Stomach (tissue), 4 donors: Measurements from ENCODE around the gene SDHA.

Experiments
- EP300 ChIP-seq: sonication (generic); formaldehyde crosslinking; IDR thresholded peaks from one replicate; pipeline ENCODE4 v1.6.1; 2017; ENCODE audit warnings: antibody characterized with exemption
- POLR2A ChIP-seq, 4 donors: fragments of 450-650 bp; IDR thresholded peaks; one replicate each; pipeline ENCODE4 v1.6.1; 2016; ENCODE audit warnings: antibody characterized with exemption in 4 of 4, control low read depth in 2 of 4, mild to moderate bottlenecking in 1 of 4, moderate library complexity in 1 of 4
- TF ChIP-seq, protein P1 (sequence below), 7 experiments: fragments of 450-650 bp in 4 of 7; fragments of 200-600 bp in 3 of 7; sonication (generic) in 3 of 7; IDR thresholded peaks; one replicate each; pipeline ENCODE4 v1.5.1; 2016 to 2019; ENCODE audit warnings: antibody characterized with exemption in 7 of 7, control low read depth in 2 of 7, mild to moderate bottlenecking in 1 of 7

DNA sequence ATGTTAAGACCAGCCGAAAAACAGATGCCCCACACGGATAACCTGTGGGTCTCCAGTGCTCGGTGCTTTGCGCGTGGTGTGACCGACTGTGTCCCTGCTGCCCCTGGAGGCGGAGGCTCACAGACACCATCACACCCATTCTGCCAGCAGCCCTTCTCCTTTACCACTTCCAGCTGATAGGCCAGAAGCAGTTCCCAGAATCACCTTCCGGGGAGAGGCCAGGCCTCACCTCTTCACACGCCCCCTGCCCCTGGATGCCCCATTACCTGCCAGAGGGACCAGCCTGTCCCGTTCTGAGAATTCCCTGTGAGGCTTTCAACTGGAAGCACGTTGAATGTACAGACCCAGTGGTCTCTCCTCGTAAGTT, 48.4 kb upstream of the SDHA start:
- TF ChIP-seq, protein P1, sequence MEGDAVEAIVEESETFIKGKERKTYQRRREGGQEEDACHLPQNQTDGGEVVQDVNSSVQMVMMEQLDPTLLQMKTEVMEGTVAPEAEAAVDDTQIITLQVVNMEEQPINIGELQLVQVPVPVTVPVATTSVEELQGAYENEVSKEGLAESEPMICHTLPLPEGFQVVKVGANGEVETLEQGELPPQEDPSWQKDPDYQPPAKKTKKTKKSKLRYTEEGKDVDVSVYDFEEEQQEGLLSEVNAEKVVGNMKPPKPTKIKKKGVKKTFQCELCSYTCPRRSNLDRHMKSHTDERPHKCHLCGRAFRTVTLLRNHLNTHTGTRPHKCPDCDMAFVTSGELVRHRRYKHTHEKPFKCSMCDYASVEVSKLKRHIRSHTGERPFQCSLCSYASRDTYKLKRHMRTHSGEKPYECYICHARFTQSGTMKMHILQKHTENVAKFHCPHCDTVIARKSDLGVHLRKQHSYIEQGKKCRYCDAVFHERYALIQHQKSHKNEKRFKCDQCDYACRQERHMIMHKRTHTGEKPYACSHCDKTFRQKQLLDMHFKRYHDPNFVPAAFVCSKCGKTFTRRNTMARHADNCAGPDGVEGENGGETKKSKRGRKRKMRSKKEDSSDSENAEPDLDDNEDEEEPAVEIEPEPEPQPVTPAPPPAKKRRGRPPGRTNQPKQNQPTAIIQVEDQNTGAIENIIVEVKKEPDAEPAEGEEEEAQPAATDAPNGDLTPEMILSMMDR (IDR thresholded peaks at IDR 0.05), result no peak
- TF ChIP-seq EP300, result no peak
- no peak for TF ChIP-seq POLR2A (IDR thresholded peaks at IDR 0.05)
